OCI-LY7 (cell line): ENCODE measurements around the gene CELSR3. TPM values are rescaled to one million over a fixed set of nuclear protein-coding genes. Genes with fewer than 3 reads are reported as not detected.

Experiments
- BruUV-seq: library from RNA; stranded (reverse); fragments of 400-500 nt; replicated peaks from 2 replicates; lab custom pipeline; 2021; lab: Mats Ljungman, UMichigan
- CTCF ChIA-PET: fragments of 300-600 bp; sonication (Branson Sonifier 250); formaldehyde crosslinking; loops from one replicate; lab custom pipeline; 2022; ENCODE audit warnings: antibody characterized with exemption; ENCODE audit not compliant: unreplicated experiment; lab: Charles Lee
- POLR2A ChIA-PET: fragments of 300-600 bp; sonication (Branson Sonifier 250); formaldehyde crosslinking; loops from one replicate; lab custom pipeline; 2022; ENCODE audit warnings: antibody characterized with exemption; lab: Charles Lee
- DNase-seq: peaks from one replicate; pipeline ENCODE4 v3.0.0-alpha.2; 2015; ENCODE audit warnings: low spot score
- H2AFZ ChIP-seq: fragments of 200-600 bp; sonication (generic), shearing (Covaris generic); 2 replicates; pipeline ENCODE4 v1.6.1; 2014; ENCODE audit warnings: mild to moderate bottlenecking, antibody characterized with exemption, low read length, moderate library complexity
- H3K27ac ChIP-seq: fragments of 200-600 bp; sonication (generic); 2 replicates; pipeline ENCODE4 v1.5.1; 2014; ENCODE audit warnings: mixed run types, low read depth, mild to moderate bottlenecking, moderate library complexity, low read length, inconsistent platforms; ENCODE audit not compliant: poor library complexity, severe bottlenecking
- H3K36me3 ChIP-seq: fragments of 200-600 bp; sonication (generic); 2 replicates; pipeline ENCODE4 v1.6.1; 2014; ENCODE audit warnings: mild to moderate bottlenecking, antibody characterized with exemption, low read length, moderate library complexity, mixed read lengths; ENCODE audit not compliant: insufficient read depth
- H3K4me1 ChIP-seq: fragments of 200-600 bp; sonication (generic); 2 replicates; pipeline ENCODE4 v1.5.1; 2014; ENCODE audit warnings: mild to moderate bottlenecking, low read length; ENCODE audit not compliant: insufficient read depth, poor library complexity, severe bottlenecking
- H3K4me2 ChIP-seq: fragments of 200-600 bp; sonication (generic); 2 replicates; pipeline ENCODE4 v1.6.1; 2014; ENCODE audit warnings: mild to moderate bottlenecking, low read length
- H3K4me3 ChIP-seq: fragments of 200-600 bp; sonication (generic); 2 replicates; pipeline ENCODE4 v1.5.1; 2014; ENCODE audit warnings: mild to moderate bottlenecking, low read depth, low read length; ENCODE audit not compliant: poor library complexity, severe bottlenecking
- H3K79me2 ChIP-seq: fragments of 200-600 bp; sonication (generic); 2 replicates; pipeline ENCODE4 v1.6.1; 2016; ENCODE audit warnings: low read depth, mild to moderate bottlenecking, low read length, moderate library complexity, mixed read lengths; ENCODE audit not compliant: insufficient read depth
- H3K9me2 ChIP-seq: fragments of 200-600 bp; sonication (generic); 2 replicates; pipeline ENCODE4 v1.6.1; 2016; ENCODE audit warnings: mild to moderate bottlenecking, low read length, mixed read lengths; ENCODE audit not compliant: insufficient read depth
- H3K9me3 ChIP-seq: fragments of 200-600 bp; sonication (generic); 2 replicates; pipeline ENCODE4 v1.6.1; 2014; ENCODE audit warnings: mild to moderate bottlenecking, mixed run types, low read length, mixed read lengths
- H4K20me1 ChIP-seq: fragments of 200-600 bp; sonication (generic); 2 replicates; pipeline ENCODE4 v1.6.1; 2014; ENCODE audit warnings: mild to moderate bottlenecking, antibody characterized with exemption, low read length, moderate library complexity, mixed read lengths; ENCODE audit not compliant: insufficient read depth
- EZH2phosphoT487 ChIP-seq: fragments of 200-600 bp; sonication (generic); IDR thresholded peaks from 2 replicates; pipeline ENCODE4 v1.6.1; 2018; ENCODE audit warnings: low read depth, borderline replicate concordance, mild to moderate bottlenecking, mixed run types, antibody characterized with exemption, low read length, moderate library complexity, mixed read lengths
- intact Hi-C: fragments of 100-400 bp; cut with micrococcal nuclease; formaldehyde crosslinking; loops from one replicate; pipeline ENCODE4 v1.10.0; 2022; ENCODE audit not compliant: unreplicated experiment
- total RNA-seq, 2 experiments: library from RNA; depleted of rRNA in 1 of 2; stranded (reverse); fragments of >200 nt in 1 of 2; shearing (Covaris generic) in 1 of 2; gene quantifications; 2 replicates each; pipeline ENCODE4 v1.2.3, GENCODE V29; 2014 to 2022
- TF ChIP-seq, protein P1 (sequence below): fragments of 200-600 bp; sonication (generic); conservative IDR thresholded peaks from 2 replicates; pipeline ENCODE4 v1.5.1; 2014; ENCODE audit warnings: mild to moderate bottlenecking, antibody characterized with exemption, low read length, moderate library complexity, mixed read lengths

Gene CELSR3
- total RNA-seq, 2 experiments from 2014 or later = 3.0 to 9.1 TPM

GRCh38 chr3:48690846-48691458 is 28.3 kb upstream of the CELSR3 start:
- POLR2A ChIA-PET = interaction anchor here (0.6 kb wide), 1 partner anchor 290 kb away, joined by 3 read pairs; no protein-coding TSS in a partner anchor
- intact Hi-C loops = no loop called here
- BruUV-seq = no TSS peak
- Histone ChIP-seq H3K27ac (no peak overlapping the region), H3K9me2 (no peaks in the 10 kb centered on the region), H3K36me3 (peaks cover 83% of the 10 kb centered on the region), H4K20me1 (no peaks in the 10 kb centered on the region), H3K4me3 (no peak overlapping the region), H2AFZ (no peak overlapping the region), H3K79me2 (peaks cover under 1% of the 10 kb centered on the region; the same call in 1 of the 2 replicates), H3K4me1 (peaks cover 15% of the 10 kb centered on the region), H3K9me3 (no peaks in the 10 kb centered on the region), H3K4me2 (no peak overlapping the region)
- DNase-seq = no peak
- CTCF ChIA-PET = no interaction called here
- no peak for TF ChIP-seq EZH2phosphoT487
- TF ChIP-seq, protein P1, sequence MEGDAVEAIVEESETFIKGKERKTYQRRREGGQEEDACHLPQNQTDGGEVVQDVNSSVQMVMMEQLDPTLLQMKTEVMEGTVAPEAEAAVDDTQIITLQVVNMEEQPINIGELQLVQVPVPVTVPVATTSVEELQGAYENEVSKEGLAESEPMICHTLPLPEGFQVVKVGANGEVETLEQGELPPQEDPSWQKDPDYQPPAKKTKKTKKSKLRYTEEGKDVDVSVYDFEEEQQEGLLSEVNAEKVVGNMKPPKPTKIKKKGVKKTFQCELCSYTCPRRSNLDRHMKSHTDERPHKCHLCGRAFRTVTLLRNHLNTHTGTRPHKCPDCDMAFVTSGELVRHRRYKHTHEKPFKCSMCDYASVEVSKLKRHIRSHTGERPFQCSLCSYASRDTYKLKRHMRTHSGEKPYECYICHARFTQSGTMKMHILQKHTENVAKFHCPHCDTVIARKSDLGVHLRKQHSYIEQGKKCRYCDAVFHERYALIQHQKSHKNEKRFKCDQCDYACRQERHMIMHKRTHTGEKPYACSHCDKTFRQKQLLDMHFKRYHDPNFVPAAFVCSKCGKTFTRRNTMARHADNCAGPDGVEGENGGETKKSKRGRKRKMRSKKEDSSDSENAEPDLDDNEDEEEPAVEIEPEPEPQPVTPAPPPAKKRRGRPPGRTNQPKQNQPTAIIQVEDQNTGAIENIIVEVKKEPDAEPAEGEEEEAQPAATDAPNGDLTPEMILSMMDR = no peak

DNA sequence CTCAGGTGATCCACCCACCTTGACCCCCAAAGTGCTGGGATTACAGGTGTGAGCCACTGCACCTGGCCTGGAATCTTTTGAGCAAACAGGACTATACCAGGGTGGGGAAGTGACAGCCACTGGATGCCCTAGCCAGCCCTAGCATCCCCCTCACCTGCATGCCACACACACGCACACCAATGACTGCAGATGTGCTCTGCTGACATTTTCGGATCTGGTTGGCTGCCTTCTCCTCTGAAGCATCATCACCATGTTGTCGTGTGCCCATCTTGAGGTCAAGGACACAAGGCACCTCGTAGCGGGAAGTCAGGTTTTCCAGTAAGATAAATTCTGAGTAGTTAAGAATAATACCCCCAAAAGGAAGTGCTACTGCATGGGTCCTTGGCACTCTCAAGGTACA is 26.7 kb upstream of the CELSR3 start:
- peaks cover 71% of the 10 kb centered on the region for H3K36me3 ChIP-seq
- TF ChIP-seq, protein P1 = no peak
- TF ChIP-seq EZH2phosphoT487 = no peak
- peaks cover 5% of the 10 kb centered on the region; the same call in 1 of the 2 replicates for H3K79me2 ChIP-seq
- no peak for DNase-seq
- POLR2A ChIA-PET = no interaction called here
- no peaks in the 10 kb centered on the region for H3K9me2 ChIP-seq
- H3K4me2 ChIP-seq = no peak overlapping the region
- H3K4me3 ChIP-seq = no peak overlapping the region
- no peak overlapping the region for H2AFZ ChIP-seq
- BruUV-seq = no TSS peak
- CTCF ChIA-PET = no interaction called here
- H3K9me3 ChIP-seq = no peaks in the 10 kb centered on the region
- H3K27ac ChIP-seq = no peak overlapping the region
- intact Hi-C loops = no loop called here
- no peaks in the 10 kb centered on the region for H4K20me1 ChIP-seq
- peaks cover 20% of the 10 kb centered on the region for H3K4me1 ChIP-seq

DNA sequence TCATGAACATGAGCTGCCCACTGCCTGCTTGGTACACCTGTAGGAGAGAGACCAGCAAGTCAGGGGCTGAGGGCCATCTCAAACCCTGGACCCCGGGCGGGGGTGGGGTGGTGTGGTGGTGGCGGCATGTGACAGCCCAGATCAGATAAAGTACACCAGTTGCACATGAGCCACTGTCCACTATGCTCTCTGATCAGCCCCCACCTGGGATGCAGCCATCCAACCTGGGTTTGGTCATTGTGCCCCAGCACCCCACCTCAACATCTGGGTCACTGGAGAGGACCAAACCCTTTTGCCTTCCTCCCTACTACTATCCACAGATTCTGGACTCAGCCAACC is 26.0 kb upstream of the CELSR3 start:
- no peak for DNase-seq
- Histone ChIP-seq H3K4me1 (peaks cover 27% of the 10 kb centered on the region), H3K9me3 (no peaks in the 10 kb centered on the region), H3K27ac (no peak overlapping the region), H3K4me3 (no peak overlapping the region), H4K20me1 (no peaks in the 10 kb centered on the region), H3K4me2 (no peak overlapping the region), H2AFZ (no peak overlapping the region), H3K36me3 (peaks cover 64% of the 10 kb centered on the region), H3K79me2 (peaks cover 7% of the 10 kb centered on the region; the same call in 1 of the 2 replicates), H3K9me2 (no peaks in the 10 kb centered on the region)
- ChIA-PET CTCF (interaction anchor here (0.6 kb wide), 2 partner anchors 63 to 178 kb away, joined by 3 read pairs; no protein-coding TSS in a partner anchor), POLR2A (no interaction called here)
- BruUV-seq = no TSS peak
- intact Hi-C loops = no loop called here
- no peak for TF ChIP-seq EZH2phosphoT487
- TF ChIP-seq, protein P1 = no peak
